HG02588 (cell line): ENCODE measurements around the gene ALG11.

Source experiments
- ATAC-seq: cut with Tn5 transposase; IDR thresholded peaks from one replicate; pipeline ENCODE4 v1.9.1; 2021; ENCODE audit warnings: mild to moderate bottlenecking, moderate library complexity; ENCODE audit not compliant: unreplicated experiment

Gene ALG11

GRCh38 chr13:51997186-51997585 is 15.0 kb upstream of the ALG11 start:
- ATAC-seq, result no peak

- no peak for ATAC-seq
Measured at GRCh38 chr13:51997641-51998330, 14.4 kb upstream of the ALG11 start.

GRCh38 chr13:51998723-51999509 is 13.3 kb upstream of the ALG11 start:
- no peak for ATAC-seq

- ATAC-seq, result no peak
Measured at GRCh38 chr13:51999510-51999911, 12.7 kb upstream of the ALG11 start.

GRCh38 chr13:51999921-52000320 is 12.3 kb upstream of the ALG11 start:
- no peak for ATAC-seq

GRCh38 chr13:52001120-52001731 is 11.0 kb upstream of the ALG11 start:
- ATAC-seq, result peak; percentile 81

GRCh38 chr13:52002361-52002760 is 9.8 kb upstream of the ALG11 start:
- ATAC-seq, result no peak

GRCh38 chr13:52003541-52003940 is 8.7 kb upstream of the ALG11 start:
- no peak for ATAC-seq

GRCh38 chr13:52004511-52005170 is 7.6 kb upstream of the ALG11 start:
- ATAC-seq, result no peak

- ATAC-seq, result no peak
Measured at GRCh38 chr13:52005841-52006522, 6.2 kb upstream of the ALG11 start.

- no peak for ATAC-seq
Measured at GRCh38 chr13:52006523-52007245, 5.5 kb upstream of the ALG11 start.

- no peak for ATAC-seq
Measured at GRCh38 chr13:52009946-52010345, 2.3 kb upstream of the ALG11 start.

- peak; percentile 6 for ATAC-seq
Measured at GRCh38 chr13:52010890-52011631, 1.1 kb upstream of the ALG11 start, which contains the start of gene ATP7B. Gene ATP7B (minus strand): TSS chr13:52011450. CDS start chr13:52011337, 113 bp downstream.

- ATAC-seq, result no peak
Measured at GRCh38 chr13:52012512-52012836, 276 bp downstream of the ALG11 start.

GRCh38 chr13:52016296-52016695 is 4.1 kb downstream of the ALG11 start:
- no peak for ATAC-seq

GRCh38 chr13:52020191-52020590 is 8.0 kb downstream of the ALG11 start:
- ATAC-seq, result no peak

- ATAC-seq, result no peak
Measured at GRCh38 chr13:52022356-52022755, 10.2 kb downstream of the ALG11 start.

- no peak for ATAC-seq
Measured at GRCh38 chr13:52024481-52024880, 12.3 kb downstream of the ALG11 start, which contains the start of gene UTP14C. Gene UTP14C (plus strand): TSS chr13:52024691. CDS start chr13:52028805, 4,114 bp downstream.

GRCh38 chr13:52025475-52026245 is 13.5 kb downstream of the ALG11 start:
- no peak for ATAC-seq
